Uterus (tissue), 4 donors: Measurements from ENCODE around the gene NXPE3. TPM values are rescaled to one million over a fixed set of nuclear protein-coding genes. Genes with fewer than 3 reads are reported as not detected.

Source experiments
- DNase-seq, 2 donors: peaks; one replicate each; pipeline ENCODE4 v3.0.0-alpha.2; 2019 to 2020
- H3K27ac ChIP-seq, 2 donors: fragments of 200-600 bp; sonication (generic); 1 replicate in 1 of 2; 2 replicates in 1 of 2; pipeline ENCODE4 v1.5.1; 2016 to 2018
- H3K27me3 ChIP-seq, 2 donors: fragments of 200-600 bp; sonication (generic); one replicate each; pipeline ENCODE4 v1.5.1; 2018 to 2019; ENCODE audit warnings: control low read depth in 1 of 2
- H3K36me3 ChIP-seq, 2 donors: fragments of 200-600 bp; sonication (generic); one replicate each; pipeline ENCODE4 v1.5.1; 2019; ENCODE audit warnings: control low read depth in 1 of 2
- H3K4me1 ChIP-seq, 2 donors: fragments of 200-600 bp; sonication (generic); one replicate each; pipeline ENCODE4 v1.5.1; 2018 to 2019; ENCODE audit warnings: control low read depth in 1 of 2
- H3K4me3 ChIP-seq, 2 donors: fragments of 200-600 bp; sonication (generic); 1 replicate in 1 of 2; 2 replicates in 1 of 2; pipeline ENCODE4 v1.5.1; 2018 to 2019; ENCODE audit warnings: mild to moderate bottlenecking in 1 of 2
- H3K9me3 ChIP-seq, 2 donors: fragments of 200-600 bp; sonication (generic); one replicate each; pipeline ENCODE4 v1.5.1; 2019; ENCODE audit warnings: control low read depth in 1 of 2
- POLR2A ChIP-seq, 2 donors: fragments of 450-650 bp; IDR thresholded peaks; one replicate each; pipeline ENCODE4 v1.6.1; 2016; ENCODE audit warnings: antibody characterized with exemption in 2 of 2, mild to moderate bottlenecking in 1 of 2, moderate library complexity in 1 of 2
- intact Hi-C: fragments of 100-400 bp; cut with DNase I; formaldehyde crosslinking; loops from one replicate; pipeline ENCODE4 v1.15.1; 2023; ENCODE audit warnings: low total_unique reads
- total RNA-seq, 4 donors: library from RNA; depleted of rRNA in 3 of 4; stranded (reverse); fragments of >200 nt in 3 of 4; gene quantifications; one replicate each; pipeline versions ENCODE4 v1.1.0 to v1.2.4, GENCODE V29; 2014 to 2023
- TF ChIP-seq, protein P1 (sequence below), 4 experiments: fragments of 200-600 bp in 2 of 4; fragments of 450-650 bp in 2 of 4; sonication (generic) in 2 of 4; IDR thresholded peaks; one replicate each; pipeline ENCODE4 v1.5.1; 2016 to 2019; ENCODE audit warnings: antibody characterized with exemption in 4 of 4, mild to moderate bottlenecking in 2 of 4, moderate library complexity in 1 of 4
- donor health status: DM: yes; HTN: yes; CAD: no.

Gene NXPE3
- total RNA-seq, 4 donors from 2014 or later: 3.1 to 26.0 (median 10.3) TPM

DNA sequence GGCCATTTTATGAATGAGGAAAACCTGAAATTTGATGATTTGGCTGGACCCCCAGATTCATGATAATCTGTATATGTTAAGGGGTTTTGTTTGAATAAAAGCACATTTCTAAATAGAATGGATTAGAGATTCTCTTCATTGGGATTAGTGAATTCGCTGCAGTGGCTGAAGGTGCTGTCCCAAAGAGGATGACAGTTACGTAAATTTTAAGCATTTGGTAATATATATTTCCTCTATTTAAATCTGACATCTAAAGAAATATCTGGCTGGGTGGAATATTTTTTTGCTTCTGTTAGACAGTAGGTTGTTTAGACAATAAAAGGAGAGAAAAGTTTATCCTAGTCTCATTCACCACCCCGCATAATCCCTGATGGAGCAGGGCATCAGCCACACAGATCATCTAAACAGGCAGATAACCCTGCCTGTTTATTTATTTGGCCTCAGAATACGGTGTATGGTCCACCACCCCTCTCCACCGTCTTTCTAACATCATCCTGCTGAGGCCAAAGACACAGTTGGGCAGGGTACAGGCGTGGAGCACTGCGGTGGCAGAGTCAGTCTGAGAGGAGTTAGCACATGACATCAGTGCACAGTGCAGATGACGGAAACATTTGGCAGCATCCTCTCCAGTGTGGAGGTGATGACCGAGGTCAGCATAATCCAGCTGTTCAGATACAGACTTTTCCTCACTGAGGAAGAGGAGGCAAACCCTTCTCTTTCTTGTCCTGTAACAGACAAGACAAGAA lies 49.9 kb downstream of the NXPE3 start:
- peak overlapping the region; percentile 37 to 44 for H3K4me3 ChIP-seq
- no peaks in the 10 kb centered on the region for H3K9me3 ChIP-seq
- no peaks in the 10 kb centered on the region for H3K27me3 ChIP-seq
- TF ChIP-seq, protein P1, sequence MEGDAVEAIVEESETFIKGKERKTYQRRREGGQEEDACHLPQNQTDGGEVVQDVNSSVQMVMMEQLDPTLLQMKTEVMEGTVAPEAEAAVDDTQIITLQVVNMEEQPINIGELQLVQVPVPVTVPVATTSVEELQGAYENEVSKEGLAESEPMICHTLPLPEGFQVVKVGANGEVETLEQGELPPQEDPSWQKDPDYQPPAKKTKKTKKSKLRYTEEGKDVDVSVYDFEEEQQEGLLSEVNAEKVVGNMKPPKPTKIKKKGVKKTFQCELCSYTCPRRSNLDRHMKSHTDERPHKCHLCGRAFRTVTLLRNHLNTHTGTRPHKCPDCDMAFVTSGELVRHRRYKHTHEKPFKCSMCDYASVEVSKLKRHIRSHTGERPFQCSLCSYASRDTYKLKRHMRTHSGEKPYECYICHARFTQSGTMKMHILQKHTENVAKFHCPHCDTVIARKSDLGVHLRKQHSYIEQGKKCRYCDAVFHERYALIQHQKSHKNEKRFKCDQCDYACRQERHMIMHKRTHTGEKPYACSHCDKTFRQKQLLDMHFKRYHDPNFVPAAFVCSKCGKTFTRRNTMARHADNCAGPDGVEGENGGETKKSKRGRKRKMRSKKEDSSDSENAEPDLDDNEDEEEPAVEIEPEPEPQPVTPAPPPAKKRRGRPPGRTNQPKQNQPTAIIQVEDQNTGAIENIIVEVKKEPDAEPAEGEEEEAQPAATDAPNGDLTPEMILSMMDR (IDR thresholded peaks at IDR 0.05): no peak
- TF ChIP-seq POLR2A (IDR thresholded peaks at IDR 0.05): peak; percentile 27 to 43
- DNase-seq: peak; percentile 73 to 84
- peak overlapping the region; percentile 87 to 93 for H3K27ac ChIP-seq
- intact Hi-C loops: no loop called here
- peaks cover 0 to 7% of the 10 kb centered on the region in 2 donors for H3K4me1 ChIP-seq
- H3K36me3 ChIP-seq: no peaks in the 10 kb centered on the region

DNA sequence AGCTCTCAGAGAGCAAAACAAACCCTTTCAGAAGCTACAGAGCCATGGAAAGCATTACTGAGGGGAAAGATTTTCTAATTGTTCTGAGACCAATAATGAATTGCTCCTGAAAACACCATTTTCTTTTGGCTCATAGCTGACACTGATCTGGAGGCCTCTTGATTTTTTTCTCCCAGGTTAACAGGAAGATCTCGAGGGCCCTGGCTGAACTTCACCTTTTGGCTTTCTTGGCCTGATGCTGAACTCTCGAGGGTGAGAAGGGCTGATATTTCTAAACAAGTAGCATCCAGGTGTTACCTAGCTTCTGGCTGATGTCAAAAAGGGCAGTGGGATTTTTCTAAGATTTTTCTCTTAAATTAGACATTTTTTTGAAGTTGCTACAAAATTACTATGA lies 50.4 kb downstream of the NXPE3 start:
- peaks cover 0 to 7% of the 10 kb centered on the region in 2 donors for H3K4me1 ChIP-seq
- H3K27me3 ChIP-seq: no peaks in the 10 kb centered on the region
- intact Hi-C loops: no loop called here
- H3K36me3 ChIP-seq: no peaks in the 10 kb centered on the region
- H3K27ac ChIP-seq: peak overlapping the region; percentile 87 to 93
- no peaks in the 10 kb centered on the region for H3K9me3 ChIP-seq
- peak overlapping the region; percentile 37 to 44 for H3K4me3 ChIP-seq
- DNase-seq: no peak
- TF ChIP-seq POLR2A (IDR thresholded peaks at IDR 0.05): no peak
- TF ChIP-seq, protein P1 (IDR thresholded peaks at IDR 0.05): no peak

DNA sequence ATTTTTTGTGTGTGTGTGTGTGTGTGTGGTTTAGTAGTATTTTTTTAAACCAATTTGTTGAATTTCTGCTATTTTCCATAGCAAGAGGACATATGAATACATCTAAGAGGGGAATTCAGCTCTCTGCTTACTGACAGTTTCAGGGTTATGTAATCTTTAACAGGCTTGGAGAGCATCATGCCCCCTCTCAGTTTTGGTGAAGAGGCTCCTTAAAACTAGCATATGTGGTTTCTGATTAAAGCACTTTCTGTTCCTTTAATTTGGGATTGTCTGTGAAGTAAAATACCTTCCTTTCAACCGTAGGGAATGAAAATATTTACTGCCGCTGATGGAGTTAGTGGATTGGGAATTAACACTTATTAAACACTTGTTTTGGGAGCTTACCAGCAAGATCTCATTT lies 50.9 kb downstream of the NXPE3 start:
- H3K27me3 ChIP-seq: no peaks in the 10 kb centered on the region
- peaks cover 0 to 7% of the 10 kb centered on the region in 2 donors for H3K4me1 ChIP-seq
- no peaks in the 10 kb centered on the region for H3K36me3 ChIP-seq
- no peaks in the 10 kb centered on the region for H3K9me3 ChIP-seq
- TF ChIP-seq, protein P1 (IDR thresholded peaks at IDR 0.05): no peak
- TF ChIP-seq POLR2A (IDR thresholded peaks at IDR 0.05): no peak
- peak overlapping the region; percentile 87 to 93 for H3K27ac ChIP-seq
- no peak overlapping the region for H3K4me3 ChIP-seq
- no peak for DNase-seq
- intact Hi-C loops: no loop called here

DNA sequence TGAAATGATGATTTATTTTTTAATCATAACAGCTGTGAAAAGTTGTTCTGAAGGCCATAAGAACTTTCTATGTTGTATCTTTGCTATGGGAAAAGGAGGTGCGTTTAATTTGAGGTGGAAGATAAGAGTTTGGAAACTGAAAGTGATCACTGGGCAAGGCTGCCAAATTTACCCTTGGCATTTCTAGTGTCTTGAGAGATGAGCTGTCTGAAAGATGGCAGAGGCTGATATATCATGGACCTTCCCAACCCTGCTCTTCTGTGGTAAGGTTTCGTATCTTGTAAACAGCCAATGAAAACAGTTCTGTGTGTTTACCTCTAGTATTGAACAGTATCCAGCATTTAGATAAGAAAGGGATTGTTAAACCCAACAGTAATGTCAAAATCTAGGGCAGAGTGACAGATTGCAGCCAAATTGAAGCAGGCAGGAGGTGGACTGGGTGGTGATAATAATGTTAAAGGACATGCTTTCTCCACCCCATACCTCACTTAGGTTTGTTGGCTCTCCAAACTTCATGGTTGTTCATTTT lies 54.5 kb downstream of the NXPE3 start:
- H3K27me3 ChIP-seq: no peaks in the 10 kb centered on the region
- TF ChIP-seq, protein P1 (IDR thresholded peaks at IDR 0.05): no peak
- TF ChIP-seq POLR2A (IDR thresholded peaks at IDR 0.05): no peak
- H3K4me1 ChIP-seq: peaks cover 0 to 7% of the 10 kb centered on the region in 2 donors

DNA sequence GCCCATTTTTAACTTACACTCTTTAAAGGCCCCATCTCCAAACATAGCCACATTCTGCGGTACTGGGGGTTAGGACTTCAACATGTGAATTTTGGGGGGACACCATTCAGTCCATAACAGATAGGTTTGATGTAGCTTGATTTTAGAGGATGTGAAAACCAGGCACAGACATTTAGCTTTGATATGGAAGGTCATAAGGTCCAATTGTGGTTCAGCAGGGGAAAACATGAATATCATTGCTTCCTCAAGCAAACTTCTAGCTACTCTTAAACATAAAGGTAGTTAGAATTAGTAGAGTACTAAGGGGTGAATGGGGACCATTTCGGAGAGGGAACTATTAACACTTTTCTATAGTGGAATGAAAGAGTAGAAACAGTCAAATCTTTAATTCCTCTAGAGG lies 56.7 kb downstream of the NXPE3 start:
- Histone ChIP-seq H3K4me1 (no peaks in the 10 kb centered on the region), H3K27me3 (no peaks in the 10 kb centered on the region), H3K4me3 (no peak overlapping the region), H3K9me3 (no peaks in the 10 kb centered on the region), H3K27ac (peak overlapping the region; percentile 13 to 58), H3K36me3 (no peaks in the 10 kb centered on the region)
- DNase-seq: no peak
- TF ChIP-seq, protein P1 (IDR thresholded peaks at IDR 0.05): no peak
- TF ChIP-seq POLR2A (IDR thresholded peaks at IDR 0.05): no peak
- intact Hi-C loops: no loop called here

More for the DNA sequence above, 54.5 kb downstream of the NXPE3 start:
- Histone ChIP-seq H3K36me3 (no peaks in the 10 kb centered on the region), H3K4me3 (no peak overlapping the region), H3K9me3 (no peaks in the 10 kb centered on the region), H3K27ac (peak overlapping the region in 1 of 2 donors; percentile 14)
- no peak for DNase-seq
- intact Hi-C loops: no loop called here
